HL-60 (cell line): Measurements from ENCODE around the gene ROBO1.

Experiments
- DNase-seq, 2 experiments: peaks; one replicate each; pipeline ENCODE4 v3.0.0-alpha.2; 2010 to 2020; ENCODE audit warnings: low read depth in 1 of 2, low spot score in 1 of 2
- H3K27ac ChIP-seq: fragments of 250-450 bp; sonication (Bioruptor Pico); replicated peaks from 2 replicates; pipeline ENCODE4 v1.5.1; 2020; ENCODE audit warnings: mild to moderate bottlenecking, moderate library complexity
- H3K27me3 ChIP-seq: fragments of 250-450 bp; sonication (Bioruptor Pico); 2 replicates; pipeline ENCODE4 v1.5.1; 2021; ENCODE audit warnings: mild to moderate bottlenecking, moderate library complexity; ENCODE audit not compliant: insufficient read depth, poor library complexity, severe bottlenecking
- H3K4me3 ChIP-seq: replicated peaks from 2 replicates; pipeline ENCODE4 v1.5.1; 2011; ENCODE audit warnings: mild to moderate bottlenecking, control low read depth, low read length; ENCODE audit not compliant: insufficient read depth
- GABPA ChIP-seq: IDR thresholded peaks from 2 replicates; pipeline ENCODE4 v1.6.1; 2012; ENCODE audit warnings: low read depth
- POLR2AphosphoS5 ChIP-seq: IDR thresholded peaks from 2 replicates; pipeline ENCODE4 v1.6.1; 2012; ENCODE audit warnings: low read depth
- SPI1 ChIP-seq: IDR thresholded peaks from 2 replicates; pipeline ENCODE4 v1.6.1; 2012; ENCODE audit warnings: low read depth, mild to moderate bottlenecking, borderline replicate concordance
- TF ChIP-seq, protein P1 (sequence below): IDR thresholded peaks from 2 replicates; pipeline ENCODE4 v1.6.1; 2012; ENCODE audit warnings: low read depth; ENCODE audit not compliant: insufficient replicate concordance
- TF ChIP-seq, protein P2 (sequence below): IDR thresholded peaks from one replicate; pipeline ENCODE4 v1.5.1; 2011; ENCODE audit warnings: low read length, control low read depth, inconsistent platforms; ENCODE audit not compliant: insufficient read depth

ROBO1 gene

DNA sequence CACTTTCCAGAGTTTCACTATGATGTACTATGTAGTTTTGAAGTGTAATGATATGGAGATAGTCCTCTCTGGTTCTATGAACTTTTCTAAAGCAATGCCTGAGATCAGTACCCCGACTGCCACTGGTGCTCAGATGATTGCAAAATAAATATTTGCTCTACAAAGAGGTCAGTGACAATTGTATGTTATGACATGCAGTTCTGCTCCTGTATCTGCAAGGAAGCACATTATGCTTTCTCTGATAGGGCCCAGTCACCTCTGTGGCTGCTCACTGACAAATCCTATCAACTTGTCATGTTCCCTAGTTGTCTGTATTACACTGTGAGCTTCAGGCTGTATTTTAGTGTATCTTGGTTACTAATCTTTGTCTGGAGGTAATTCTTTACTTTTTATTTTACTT lies 362.6 kb downstream of the ROBO1 start:
- TF ChIP-seq, protein P1, sequence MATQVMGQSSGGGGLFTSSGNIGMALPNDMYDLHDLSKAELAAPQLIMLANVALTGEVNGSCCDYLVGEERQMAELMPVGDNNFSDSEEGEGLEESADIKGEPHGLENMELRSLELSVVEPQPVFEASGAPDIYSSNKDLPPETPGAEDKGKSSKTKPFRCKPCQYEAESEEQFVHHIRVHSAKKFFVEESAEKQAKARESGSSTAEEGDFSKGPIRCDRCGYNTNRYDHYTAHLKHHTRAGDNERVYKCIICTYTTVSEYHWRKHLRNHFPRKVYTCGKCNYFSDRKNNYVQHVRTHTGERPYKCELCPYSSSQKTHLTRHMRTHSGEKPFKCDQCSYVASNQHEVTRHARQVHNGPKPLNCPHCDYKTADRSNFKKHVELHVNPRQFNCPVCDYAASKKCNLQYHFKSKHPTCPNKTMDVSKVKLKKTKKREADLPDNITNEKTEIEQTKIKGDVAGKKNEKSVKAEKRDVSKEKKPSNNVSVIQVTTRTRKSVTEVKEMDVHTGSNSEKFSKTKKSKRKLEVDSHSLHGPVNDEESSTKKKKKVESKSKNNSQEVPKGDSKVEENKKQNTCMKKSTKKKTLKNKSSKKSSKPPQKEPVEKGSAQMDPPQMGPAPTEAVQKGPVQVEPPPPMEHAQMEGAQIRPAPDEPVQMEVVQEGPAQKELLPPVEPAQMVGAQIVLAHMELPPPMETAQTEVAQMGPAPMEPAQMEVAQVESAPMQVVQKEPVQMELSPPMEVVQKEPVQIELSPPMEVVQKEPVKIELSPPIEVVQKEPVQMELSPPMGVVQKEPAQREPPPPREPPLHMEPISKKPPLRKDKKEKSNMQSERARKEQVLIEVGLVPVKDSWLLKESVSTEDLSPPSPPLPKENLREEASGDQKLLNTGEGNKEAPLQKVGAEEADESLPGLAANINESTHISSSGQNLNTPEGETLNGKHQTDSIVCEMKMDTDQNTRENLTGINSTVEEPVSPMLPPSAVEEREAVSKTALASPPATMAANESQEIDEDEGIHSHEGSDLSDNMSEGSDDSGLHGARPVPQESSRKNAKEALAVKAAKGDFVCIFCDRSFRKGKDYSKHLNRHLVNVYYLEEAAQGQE: no peak
- TF ChIP-seq GABPA (no peak), SPI1 (no peak), POLR2AphosphoS5 (no peak)
- TF ChIP-seq, protein P2, sequence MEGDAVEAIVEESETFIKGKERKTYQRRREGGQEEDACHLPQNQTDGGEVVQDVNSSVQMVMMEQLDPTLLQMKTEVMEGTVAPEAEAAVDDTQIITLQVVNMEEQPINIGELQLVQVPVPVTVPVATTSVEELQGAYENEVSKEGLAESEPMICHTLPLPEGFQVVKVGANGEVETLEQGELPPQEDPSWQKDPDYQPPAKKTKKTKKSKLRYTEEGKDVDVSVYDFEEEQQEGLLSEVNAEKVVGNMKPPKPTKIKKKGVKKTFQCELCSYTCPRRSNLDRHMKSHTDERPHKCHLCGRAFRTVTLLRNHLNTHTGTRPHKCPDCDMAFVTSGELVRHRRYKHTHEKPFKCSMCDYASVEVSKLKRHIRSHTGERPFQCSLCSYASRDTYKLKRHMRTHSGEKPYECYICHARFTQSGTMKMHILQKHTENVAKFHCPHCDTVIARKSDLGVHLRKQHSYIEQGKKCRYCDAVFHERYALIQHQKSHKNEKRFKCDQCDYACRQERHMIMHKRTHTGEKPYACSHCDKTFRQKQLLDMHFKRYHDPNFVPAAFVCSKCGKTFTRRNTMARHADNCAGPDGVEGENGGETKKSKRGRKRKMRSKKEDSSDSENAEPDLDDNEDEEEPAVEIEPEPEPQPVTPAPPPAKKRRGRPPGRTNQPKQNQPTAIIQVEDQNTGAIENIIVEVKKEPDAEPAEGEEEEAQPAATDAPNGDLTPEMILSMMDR: no peak
- H3K4me3 ChIP-seq: no peak overlapping the region
- H3K27ac ChIP-seq: no peak overlapping the region

GRCh38 chr3:79396595-79396994 lies 371.2 kb downstream of the ROBO1 start:
- TF ChIP-seq, protein P2: no peak
- TF ChIP-seq, protein P1: no peak
- no peak for TF ChIP-seq SPI1
- no peak for TF ChIP-seq GABPA
- no peak for TF ChIP-seq POLR2AphosphoS5
- H3K4me3 ChIP-seq: no peak overlapping the region
- H3K27ac ChIP-seq: no peak overlapping the region
- no peak for DNase-seq
- no peaks in the 10 kb centered on the region for H3K27me3 ChIP-seq

More for the DNA sequence above, 362.6 kb downstream of the ROBO1 start:
- H3K27me3 ChIP-seq: no peaks in the 10 kb centered on the region
- DNase-seq: no peak

DNA sequence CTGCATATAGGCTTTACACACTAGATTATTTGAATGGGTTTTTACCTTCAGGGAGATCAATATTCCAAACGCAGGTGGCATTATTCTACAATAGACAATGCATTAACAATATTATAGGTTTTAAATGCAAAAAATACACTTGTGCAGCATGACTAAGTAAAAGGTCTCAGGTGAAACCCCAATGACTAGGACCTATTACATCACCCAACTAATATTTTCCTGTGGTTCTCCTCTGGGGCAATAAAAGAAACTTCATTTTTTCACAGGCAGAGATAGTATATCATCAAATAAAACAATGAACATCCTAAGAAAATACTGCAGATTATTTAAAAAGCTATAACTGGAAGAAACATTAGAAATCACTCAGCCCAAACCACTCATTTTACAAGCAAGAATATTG lies 375.3 kb downstream of the ROBO1 start:
- Histone ChIP-seq H3K4me3 (no peak overlapping the region), H3K27ac (no peak overlapping the region), H3K27me3 (no peaks in the 10 kb centered on the region)
- no peak for DNase-seq
- no peak for TF ChIP-seq GABPA
- TF ChIP-seq SPI1: no peak
- TF ChIP-seq, protein P1: no peak
- TF ChIP-seq, protein P2: no peak
- no peak for TF ChIP-seq POLR2AphosphoS5
